ENCODE results near the gene SLC22A14.

Gene SLC22A14

DNA sequence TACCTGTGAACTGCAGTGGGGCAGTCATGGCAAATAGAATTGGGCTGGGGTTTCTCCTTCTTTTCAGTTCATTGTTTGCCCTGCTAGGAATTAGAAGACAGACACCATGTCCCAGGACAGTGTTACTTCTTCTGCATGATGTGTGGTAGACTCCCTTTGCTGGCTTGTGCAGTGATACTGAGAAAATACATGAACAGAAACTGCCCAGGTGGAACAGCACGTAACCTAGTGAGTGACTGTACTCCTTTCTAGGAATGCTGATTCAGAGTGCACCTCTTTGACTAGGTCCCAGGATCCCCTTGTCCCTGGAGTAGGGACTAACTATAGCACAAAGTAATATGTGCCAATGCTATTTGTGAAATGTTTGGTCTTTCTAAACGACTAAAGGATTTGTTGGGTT is 27.2 kb upstream of the SLC22A14 start:
- Histone ChIP-seq H3K4me3 (ENCODE audit: insufficient read depth, low read depth, low read length, poor library complexity, severe bottlenecking) (no peak overlapping the region), H3K27ac (ENCODE audit: insufficient read depth, low read length, poor library complexity, severe bottlenecking) (no peak overlapping the region), H3K27me3 (replicated peaks; ENCODE audit: control insufficient read depth, insufficient read depth, low read length, poor library complexity, severe bottlenecking) (no peaks in the 10 kb centered on the region), H3K36me3 (ENCODE audit: control insufficient read depth, insufficient read depth, low read length) (peaks cover 38% of the 10 kb centered on the region), H3K9me3 (ENCODE audit: control insufficient read depth, low read length) (no peaks in the 10 kb centered on the region), H3K4me1 (ENCODE audit: control insufficient read depth, insufficient read depth, low read length, poor library complexity, severe bottlenecking) (no peaks in the 10 kb centered on the region)
- DNase-seq: no peak

- H3K4me1 ChIP-seq (ENCODE audit: control insufficient read depth, insufficient read depth, low read length, poor library complexity, severe bottlenecking): no peaks in the 10 kb centered on the region
- no peak overlapping the region for H3K27ac ChIP-seq (ENCODE audit: insufficient read depth, low read length, poor library complexity, severe bottlenecking)
- H3K4me3 ChIP-seq (ENCODE audit: insufficient read depth, low read depth, low read length, poor library complexity, severe bottlenecking): no peak overlapping the region
- no peaks in the 10 kb centered on the region for H3K9me3 ChIP-seq (ENCODE audit: control insufficient read depth, low read length)
- peaks cover 33% of the 10 kb centered on the region for H3K36me3 ChIP-seq (ENCODE audit: control insufficient read depth, insufficient read depth, low read length)
- no peak for DNase-seq
- no peaks in the 10 kb centered on the region for H3K27me3 ChIP-seq (replicated peaks; ENCODE audit: control insufficient read depth, insufficient read depth, low read length, poor library complexity, severe bottlenecking)
Observed at GRCh38 chr3:38255627-38256026, 26.5 kb upstream of the SLC22A14 start.

DNA sequence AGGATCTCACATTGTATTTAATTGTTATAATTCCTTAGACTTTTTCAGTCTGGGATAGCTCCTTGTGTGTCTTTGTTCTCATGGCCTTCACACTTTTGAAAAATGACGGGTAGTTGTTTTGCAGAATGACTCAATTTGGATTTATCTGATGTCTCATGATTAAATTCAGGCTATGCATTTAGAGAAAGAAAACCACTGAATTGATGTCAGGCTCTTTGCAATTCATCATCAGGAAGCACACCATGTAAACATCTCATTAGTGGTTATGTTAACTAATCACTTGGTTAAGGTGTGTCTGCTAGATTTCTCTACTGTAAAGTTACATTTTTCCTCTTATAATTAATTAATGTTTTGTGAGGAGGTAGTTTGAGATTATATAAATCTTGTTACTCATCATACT is 24.5 kb upstream of the SLC22A14 start:
- no peaks in the 10 kb centered on the region for H3K9me3 ChIP-seq (ENCODE audit: control insufficient read depth, low read length)
- no peaks in the 10 kb centered on the region for H3K4me1 ChIP-seq (ENCODE audit: control insufficient read depth, insufficient read depth, low read length, poor library complexity, severe bottlenecking)
- H3K4me3 ChIP-seq (ENCODE audit: insufficient read depth, low read depth, low read length, poor library complexity, severe bottlenecking): no peak overlapping the region
- no peaks in the 10 kb centered on the region for H3K27me3 ChIP-seq (replicated peaks; ENCODE audit: control insufficient read depth, insufficient read depth, low read length, poor library complexity, severe bottlenecking)
- H3K36me3 ChIP-seq (ENCODE audit: control insufficient read depth, insufficient read depth, low read length): peaks cover 20% of the 10 kb centered on the region
- no peak for DNase-seq
- no peak overlapping the region for H3K27ac ChIP-seq (ENCODE audit: insufficient read depth, low read length, poor library complexity, severe bottlenecking)

GRCh38 chr3:38260474-38260873 is 21.6 kb upstream of the SLC22A14 start:
- DNase-seq: no peak
- Histone ChIP-seq H3K9me3 (ENCODE audit: control insufficient read depth, low read length) (no peaks in the 10 kb centered on the region), H3K27me3 (replicated peaks; ENCODE audit: control insufficient read depth, insufficient read depth, low read length, poor library complexity, severe bottlenecking) (no peaks in the 10 kb centered on the region), H3K4me1 (ENCODE audit: control insufficient read depth, insufficient read depth, low read length, poor library complexity, severe bottlenecking) (no peaks in the 10 kb centered on the region), H3K27ac (ENCODE audit: insufficient read depth, low read length, poor library complexity, severe bottlenecking) (no peak overlapping the region), H3K4me3 (ENCODE audit: insufficient read depth, low read depth, low read length, poor library complexity, severe bottlenecking) (no peak overlapping the region), H3K36me3 (ENCODE audit: control insufficient read depth, insufficient read depth, low read length) (no peaks in the 10 kb centered on the region)

DNA sequence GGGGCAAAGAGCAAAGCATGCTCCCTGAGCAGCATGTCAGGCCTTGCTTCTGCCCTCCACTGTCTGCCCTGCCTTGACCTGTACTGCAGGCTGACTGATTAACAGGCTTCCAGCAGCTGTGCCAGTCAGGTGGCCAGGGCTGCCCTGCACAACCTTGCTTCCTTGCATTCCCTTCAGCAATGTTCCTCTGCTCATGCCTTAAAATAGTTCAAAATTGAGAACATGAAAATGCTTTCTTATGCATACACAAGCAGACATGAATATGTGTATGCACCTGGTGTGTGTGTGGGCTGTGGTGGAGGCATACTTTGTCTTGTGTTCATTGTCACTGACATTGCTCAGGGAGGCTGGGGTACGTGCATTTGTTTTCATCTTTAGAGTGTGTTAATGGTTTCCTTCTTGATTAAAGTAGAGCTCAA is 17.7 kb upstream of the SLC22A14 start:
- H3K36me3 ChIP-seq (ENCODE audit: control insufficient read depth, insufficient read depth, low read length): no peaks in the 10 kb centered on the region

GRCh38 chr3:38264779-38265178 is 17.3 kb upstream of the SLC22A14 start:
- no peak overlapping the region for H3K27ac ChIP-seq (ENCODE audit: insufficient read depth, low read length, poor library complexity, severe bottlenecking)
- H3K4me3 ChIP-seq (ENCODE audit: insufficient read depth, low read depth, low read length, poor library complexity, severe bottlenecking): no peak overlapping the region
- H3K4me1 ChIP-seq (ENCODE audit: control insufficient read depth, insufficient read depth, low read length, poor library complexity, severe bottlenecking): no peaks in the 10 kb centered on the region
- no peaks in the 10 kb centered on the region for H3K36me3 ChIP-seq (ENCODE audit: control insufficient read depth, insufficient read depth, low read length)
- H3K9me3 ChIP-seq (ENCODE audit: control insufficient read depth, low read length): no peaks in the 10 kb centered on the region
- DNase-seq: no peak
- H3K27me3 ChIP-seq (replicated peaks; ENCODE audit: control insufficient read depth, insufficient read depth, low read length, poor library complexity, severe bottlenecking): no peaks in the 10 kb centered on the region

More for the DNA sequence above, 17.7 kb upstream of the SLC22A14 start:
- Histone ChIP-seq H3K4me1 (ENCODE audit: control insufficient read depth, insufficient read depth, low read length, poor library complexity, severe bottlenecking) (no peaks in the 10 kb centered on the region), H3K27ac (ENCODE audit: insufficient read depth, low read length, poor library complexity, severe bottlenecking) (no peak overlapping the region), H3K9me3 (ENCODE audit: control insufficient read depth, low read length) (no peaks in the 10 kb centered on the region), H3K27me3 (replicated peaks; ENCODE audit: control insufficient read depth, insufficient read depth, low read length, poor library complexity, severe bottlenecking) (no peaks in the 10 kb centered on the region), H3K4me3 (ENCODE audit: insufficient read depth, low read depth, low read length, poor library complexity, severe bottlenecking) (no peak overlapping the region)
- no peak for DNase-seq

DNA sequence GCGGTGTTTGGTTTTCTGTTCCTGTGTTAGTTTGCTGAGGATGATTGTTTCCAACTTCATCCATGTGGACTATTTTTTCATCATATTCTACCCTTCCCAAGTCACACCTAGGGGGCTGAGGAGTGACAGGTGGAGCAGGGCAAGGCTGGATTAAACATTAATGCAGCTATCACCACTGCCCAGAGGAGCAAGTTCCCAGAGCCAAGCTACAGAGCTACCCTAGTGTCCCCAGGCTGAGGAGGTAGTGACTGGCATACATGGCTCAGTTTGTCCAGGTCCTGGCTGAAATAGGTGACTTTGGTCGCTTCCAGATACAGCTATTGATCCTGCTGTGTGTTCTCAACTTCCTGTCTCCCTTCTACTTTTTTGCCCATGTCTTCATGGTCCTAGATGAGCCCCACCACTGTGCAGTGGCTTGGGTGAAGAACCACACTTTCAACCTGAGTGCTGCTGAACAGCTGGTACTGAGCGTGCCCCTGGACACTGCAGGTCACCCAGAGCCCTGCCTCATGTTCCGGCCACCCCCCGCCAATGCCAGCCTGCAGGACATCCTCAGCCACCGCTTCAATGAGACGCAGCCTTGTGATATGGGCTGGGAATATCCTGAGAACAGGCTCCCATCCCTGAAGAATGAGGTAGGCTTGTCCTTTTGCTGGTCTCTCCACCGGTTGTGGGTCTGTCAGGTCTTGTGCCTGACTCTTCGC is 16.3 kb upstream of the SLC22A14 start, which contains the start of gene SLC22A13:
Gene SLC22A13, plus strand, starts transcription at position 209 of the 704 bp plus-strand sequence. Its CDS starts 49 bp downstream, at position 258.
- Histone ChIP-seq H3K9me3 (ENCODE audit: control insufficient read depth, low read length) (no peaks in the 10 kb centered on the region), H3K27me3 (replicated peaks; ENCODE audit: control insufficient read depth, insufficient read depth, low read length, poor library complexity, severe bottlenecking) (no peaks in the 10 kb centered on the region), H3K4me1 (ENCODE audit: control insufficient read depth, insufficient read depth, low read length, poor library complexity, severe bottlenecking) (no peaks in the 10 kb centered on the region), H3K27ac (ENCODE audit: insufficient read depth, low read length, poor library complexity, severe bottlenecking) (no peak within 1 kb of the TSS), H3K36me3 (ENCODE audit: control insufficient read depth, insufficient read depth, low read length) (no peaks in the 10 kb centered on the region), H3K4me3 (ENCODE audit: insufficient read depth, low read depth, low read length, poor library complexity, severe bottlenecking) (no peak within 1 kb of the TSS)
- no peak for DNase-seq

DNA sequence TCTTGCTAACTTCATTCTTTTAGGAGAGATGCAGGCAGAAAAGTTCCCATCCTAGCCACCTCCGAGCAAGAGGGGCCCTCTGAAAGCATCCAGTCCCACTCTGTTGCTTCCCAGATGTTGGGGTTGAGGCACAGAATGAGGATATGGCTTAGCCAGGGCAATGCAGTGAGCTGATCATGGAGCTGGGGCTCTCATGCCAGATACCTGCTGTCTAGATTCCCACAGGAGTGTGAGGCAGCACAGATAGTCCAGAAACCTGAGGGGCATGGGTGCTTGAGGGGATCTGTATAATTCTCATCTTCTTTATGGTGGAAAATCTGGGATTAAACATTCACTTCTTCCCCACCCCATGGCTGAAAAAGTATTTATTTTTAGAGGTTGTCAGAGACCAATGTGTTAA is 15.3 kb upstream of the SLC22A14 start:
- no peaks in the 10 kb centered on the region for H3K4me1 ChIP-seq (ENCODE audit: control insufficient read depth, insufficient read depth, low read length, poor library complexity, severe bottlenecking)
- no peaks in the 10 kb centered on the region for H3K36me3 ChIP-seq (ENCODE audit: control insufficient read depth, insufficient read depth, low read length)
- H3K4me3 ChIP-seq (ENCODE audit: insufficient read depth, low read depth, low read length, poor library complexity, severe bottlenecking): no peak overlapping the region
- no peaks in the 10 kb centered on the region for H3K9me3 ChIP-seq (ENCODE audit: control insufficient read depth, low read length)
- no peak for DNase-seq
- no peaks in the 10 kb centered on the region for H3K27me3 ChIP-seq (replicated peaks; ENCODE audit: control insufficient read depth, insufficient read depth, low read length, poor library complexity, severe bottlenecking)
- H3K27ac ChIP-seq (ENCODE audit: insufficient read depth, low read length, poor library complexity, severe bottlenecking): no peak overlapping the region

DNA sequence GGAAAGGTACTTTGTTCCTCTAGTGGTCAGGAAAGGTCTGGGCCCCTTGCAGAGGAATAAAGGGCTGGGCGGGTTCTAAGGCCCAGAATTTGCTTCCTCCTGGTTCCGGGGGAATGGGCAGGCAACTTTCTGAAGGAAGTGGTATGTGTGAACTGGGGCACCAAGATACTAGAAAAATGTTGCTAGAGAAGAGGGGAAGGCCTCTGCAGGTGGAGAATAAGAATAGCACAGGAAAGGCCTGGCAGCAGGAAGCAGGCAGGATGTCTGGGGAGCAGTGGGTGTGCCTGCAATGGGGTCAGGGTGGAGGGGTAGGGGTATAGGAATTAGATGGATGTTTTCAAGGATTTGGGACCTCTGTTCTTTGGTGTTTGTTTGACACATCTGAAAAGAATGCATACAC is 14.4 kb upstream of the SLC22A14 start:
- no peak for DNase-seq
- Histone ChIP-seq H3K27ac (ENCODE audit: insufficient read depth, low read length, poor library complexity, severe bottlenecking) (no peak overlapping the region), H3K9me3 (ENCODE audit: control insufficient read depth, low read length) (no peaks in the 10 kb centered on the region), H3K36me3 (ENCODE audit: control insufficient read depth, insufficient read depth, low read length) (no peaks in the 10 kb centered on the region), H3K27me3 (replicated peaks; ENCODE audit: control insufficient read depth, insufficient read depth, low read length, poor library complexity, severe bottlenecking) (no peaks in the 10 kb centered on the region), H3K4me1 (ENCODE audit: control insufficient read depth, insufficient read depth, low read length, poor library complexity, severe bottlenecking) (no peaks in the 10 kb centered on the region), H3K4me3 (ENCODE audit: insufficient read depth, low read depth, low read length, poor library complexity, severe bottlenecking) (no peak overlapping the region)

GRCh38 chr3:38268087-38268486 is 14.0 kb upstream of the SLC22A14 start:
- Histone ChIP-seq H3K27me3 (replicated peaks; ENCODE audit: control insufficient read depth, insufficient read depth, low read length, poor library complexity, severe bottlenecking) (no peaks in the 10 kb centered on the region), H3K4me3 (ENCODE audit: insufficient read depth, low read depth, low read length, poor library complexity, severe bottlenecking) (no peak overlapping the region), H3K27ac (ENCODE audit: insufficient read depth, low read length, poor library complexity, severe bottlenecking) (no peak overlapping the region), H3K4me1 (ENCODE audit: control insufficient read depth, insufficient read depth, low read length, poor library complexity, severe bottlenecking) (no peaks in the 10 kb centered on the region), H3K36me3 (ENCODE audit: control insufficient read depth, insufficient read depth, low read length) (no peaks in the 10 kb centered on the region), H3K9me3 (ENCODE audit: control insufficient read depth, low read length) (no peaks in the 10 kb centered on the region)
- no peak for DNase-seq
